HG03097 (cell line): ENCODE measurements around the gene UBE4B.

Source experiments
- ATAC-seq: cut with Tn5 transposase; IDR thresholded peaks from one replicate; pipeline ENCODE4 v1.9.1; 2021; ENCODE audit not compliant: unreplicated experiment, low FRiP score

The UBE4B gene

DNA sequence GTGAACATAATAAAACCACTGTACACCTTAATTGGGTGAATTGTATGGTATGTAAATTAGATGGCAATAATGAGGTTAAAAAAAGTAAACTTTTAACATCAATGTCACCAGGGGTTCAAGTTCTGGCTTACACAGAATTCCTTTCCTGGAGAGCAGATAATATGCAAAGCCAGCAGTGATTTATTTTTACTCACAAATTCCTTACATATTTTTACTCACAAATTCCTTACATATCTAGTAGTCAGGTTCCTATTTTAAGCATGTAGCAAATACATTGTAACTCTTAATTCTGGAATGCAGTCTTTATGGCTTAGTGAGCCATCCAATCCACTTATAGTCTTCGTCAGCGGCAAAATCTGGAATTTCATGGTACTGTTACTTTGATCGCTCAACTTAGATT is 1.3 kb upstream of the UBE4B start:
- no peak for ATAC-seq

GRCh38 chr1:10033359-10033845 is 644 bp downstream of the UBE4B start:
- ATAC-seq: peak; percentile 10

- no peak for ATAC-seq
Measured at GRCh38 chr1:10042746-10043145, 10.0 kb downstream of the UBE4B start.

- ATAC-seq: no peak
Measured at GRCh38 chr1:10045480-10046355, 13.0 kb downstream of the UBE4B start.

- ATAC-seq: no peak
Measured at GRCh38 chr1:10046356-10047085, 13.8 kb downstream of the UBE4B start.

DNA sequence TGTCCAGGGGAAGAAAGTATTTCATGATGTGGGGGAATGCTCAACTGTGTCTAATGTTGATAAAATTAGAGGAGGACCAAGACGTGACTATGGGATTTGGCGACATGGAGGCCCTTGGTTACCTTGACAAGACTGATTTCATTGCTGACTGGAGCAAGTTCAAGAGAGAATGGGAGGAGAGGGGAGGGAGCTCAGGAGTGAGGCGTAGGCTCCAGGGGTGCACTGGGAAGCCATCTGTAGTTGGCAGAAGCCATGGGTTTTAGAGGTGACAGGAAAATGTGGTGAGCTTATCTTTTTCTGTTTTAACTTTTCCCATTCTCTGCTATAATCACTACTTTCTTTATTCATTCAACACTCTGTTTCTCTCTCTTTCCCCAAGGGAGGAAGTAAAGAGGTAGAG is 15.8 kb downstream of the UBE4B start:
- no peak for ATAC-seq

DNA sequence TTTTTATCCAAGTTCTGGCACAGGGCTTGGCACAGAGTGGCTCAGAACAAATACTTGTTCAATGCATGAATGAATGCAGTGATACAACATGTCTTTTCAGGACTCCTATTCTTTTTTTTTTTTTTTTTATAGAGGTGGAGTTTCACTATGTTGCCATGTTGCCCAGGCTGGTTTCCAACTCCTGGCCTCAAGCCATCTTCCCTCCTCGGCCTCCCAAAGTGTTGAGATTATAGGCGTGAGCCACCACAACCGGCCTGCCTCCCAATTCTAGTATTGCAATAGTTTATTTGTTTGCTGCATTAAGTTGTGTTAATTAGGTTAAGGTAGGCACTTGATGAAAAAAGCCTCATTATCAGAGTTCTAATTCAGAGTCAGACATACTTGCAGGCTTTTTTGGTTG is 17.9 kb downstream of the UBE4B start:
- no peak for ATAC-seq

GRCh38 chr1:10051656-10052055 is 18.9 kb downstream of the UBE4B start:
- ATAC-seq: no peak

DNA sequence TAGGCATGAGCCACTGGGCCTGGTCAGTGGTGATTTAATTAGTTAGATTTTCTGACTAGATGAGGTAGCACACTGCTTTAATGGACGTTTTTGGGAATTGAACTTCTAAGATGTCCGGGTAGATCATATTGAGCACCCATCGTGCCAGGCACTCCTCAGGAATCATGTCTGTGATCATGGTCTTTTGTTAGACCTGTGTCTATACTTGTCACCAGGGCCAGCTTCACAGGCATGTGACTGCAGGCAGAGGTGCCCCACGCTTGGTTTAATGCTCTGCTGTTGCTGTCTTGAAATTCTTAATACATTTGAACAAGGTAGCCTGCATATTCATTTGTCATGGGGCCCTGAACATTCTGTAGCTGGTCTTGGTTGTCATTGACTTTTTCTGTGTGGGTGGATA is 19.6 kb downstream of the UBE4B start:
- ATAC-seq: no peak

DNA sequence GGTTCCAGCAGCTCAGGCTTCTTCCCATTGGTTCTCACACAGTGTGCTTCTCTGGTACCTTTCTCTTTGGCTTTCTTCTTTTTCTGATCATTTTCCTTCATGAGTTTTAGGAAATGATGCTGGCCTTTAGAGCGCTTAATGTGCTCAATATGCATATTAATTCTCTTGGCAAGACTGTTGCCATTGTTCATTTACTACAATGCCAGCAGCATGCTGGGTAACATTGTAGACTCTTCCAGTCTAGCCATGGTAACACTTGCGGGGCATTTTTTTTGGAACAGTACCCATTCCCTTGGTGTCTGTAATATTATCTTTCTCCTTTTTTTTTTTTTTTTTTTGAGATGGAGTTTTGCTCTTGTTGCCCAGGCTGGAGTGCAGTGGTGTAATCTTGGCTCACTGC is 21.7 kb downstream of the UBE4B start:
- ATAC-seq: no peak

DNA sequence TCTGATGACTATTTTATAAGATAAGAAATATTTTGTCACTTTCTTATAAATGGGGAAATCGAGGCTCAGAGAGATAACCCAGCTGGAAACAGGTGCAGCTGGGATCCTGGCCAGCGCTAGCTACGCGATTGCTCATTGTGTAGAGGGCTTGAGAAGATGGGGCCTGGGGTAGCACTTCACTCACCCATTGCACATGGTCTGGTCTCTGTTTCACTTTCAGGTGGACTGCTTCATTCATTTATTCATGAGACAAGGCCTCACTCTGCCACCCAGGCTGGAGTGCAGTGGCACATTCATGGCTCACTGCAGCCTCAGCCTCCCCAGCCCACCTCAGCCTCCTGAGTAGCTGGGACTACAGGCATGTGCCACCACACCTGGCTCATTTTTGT is 23.8 kb downstream of the UBE4B start:
- no peak for ATAC-seq

- ATAC-seq: no peak
Measured at GRCh38 chr1:10057343-10057742, 24.6 kb downstream of the UBE4B start.

DNA sequence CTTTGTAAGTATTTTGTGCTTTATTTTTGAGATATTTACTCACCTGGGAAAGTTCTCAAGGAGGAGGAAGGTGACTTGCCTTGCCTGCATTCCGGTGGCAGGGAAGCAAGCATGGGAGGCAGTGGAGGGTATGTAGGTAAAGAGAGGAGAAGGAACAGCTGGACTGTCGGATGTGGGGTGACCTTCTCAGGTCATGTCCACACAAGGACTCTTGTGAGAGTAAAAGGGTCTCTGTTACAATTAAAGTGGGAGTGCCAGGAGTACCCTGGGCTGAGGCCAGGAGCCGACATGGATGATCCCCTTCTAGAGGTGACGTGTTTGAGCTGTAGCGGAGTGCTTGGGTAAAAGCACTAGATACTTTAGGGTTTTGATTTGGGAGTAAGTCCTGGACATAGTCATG is 25.0 kb downstream of the UBE4B start:
- ATAC-seq: no peak

GRCh38 chr1:10059342-10059718 is 26.6 kb downstream of the UBE4B start:
- ATAC-seq: no peak

GRCh38 chr1:10060311-10061100 is 27.7 kb downstream of the UBE4B start:
- no peak for ATAC-seq

- no peak for ATAC-seq
Measured at GRCh38 chr1:10061276-10061675, 28.5 kb downstream of the UBE4B start.

GRCh38 chr1:10063878-10064277 is 31.1 kb downstream of the UBE4B start:
- no peak for ATAC-seq

DNA sequence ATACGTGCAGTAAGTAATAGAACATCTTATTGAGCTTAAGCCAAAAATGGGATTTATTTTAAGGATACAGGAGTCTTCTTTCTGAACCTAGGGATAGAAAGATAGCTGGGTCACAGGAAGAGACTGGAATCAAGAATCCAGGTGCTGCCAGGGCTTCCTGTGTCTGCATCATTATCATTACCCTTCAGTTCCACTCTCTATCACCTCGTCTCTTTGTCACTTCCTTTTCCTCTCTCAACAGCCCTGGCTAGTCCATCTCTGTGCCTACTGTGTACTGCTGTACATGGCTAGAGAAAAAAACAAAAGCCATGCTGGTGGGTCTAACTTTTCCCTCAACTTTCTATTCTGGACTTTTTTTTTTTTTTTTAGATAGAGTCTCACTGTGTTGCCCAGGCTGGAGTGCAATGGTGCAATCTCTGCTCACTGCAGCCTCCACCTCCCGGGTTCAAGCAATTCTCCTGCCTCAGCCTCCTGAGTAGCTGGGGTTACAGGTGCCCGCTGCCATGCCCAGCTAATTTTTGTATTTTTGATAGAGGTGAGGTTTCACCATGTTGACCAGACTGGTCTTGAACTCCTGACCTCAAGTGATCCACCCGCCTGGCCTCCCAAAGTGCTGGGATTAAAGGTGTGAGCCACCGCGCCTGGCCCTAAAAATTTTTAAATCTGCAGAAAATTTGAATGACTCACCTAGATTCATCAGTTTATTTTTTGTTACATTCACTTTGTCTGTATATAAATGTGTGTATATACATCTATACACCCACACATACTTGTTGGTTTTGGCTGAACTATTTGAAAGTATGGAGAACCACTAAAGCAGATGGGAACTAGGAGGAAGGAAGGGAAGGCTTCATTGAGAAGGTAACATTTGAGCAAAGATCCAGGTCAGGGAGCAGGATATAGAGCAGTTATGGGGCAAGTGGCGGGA is 31.9 kb downstream of the UBE4B start:
- ATAC-seq: no peak

GRCh38 chr1:10065344-10065685 is 32.6 kb downstream of the UBE4B start:
- ATAC-seq: no peak

- no peak for ATAC-seq
Measured at GRCh38 chr1:10065760-10066159, 33.0 kb downstream of the UBE4B start.
